ENCODE results near the gene SLC28A1. TPM values are rescaled to one million over a fixed set of nuclear protein-coding genes. Genes with fewer than 3 reads are reported as not detected.

Gene SLC28A1
- polyA plus RNA-seq, 1 of the 3 experiments (the other 2 are of a cell fraction), result not detected

DNA sequence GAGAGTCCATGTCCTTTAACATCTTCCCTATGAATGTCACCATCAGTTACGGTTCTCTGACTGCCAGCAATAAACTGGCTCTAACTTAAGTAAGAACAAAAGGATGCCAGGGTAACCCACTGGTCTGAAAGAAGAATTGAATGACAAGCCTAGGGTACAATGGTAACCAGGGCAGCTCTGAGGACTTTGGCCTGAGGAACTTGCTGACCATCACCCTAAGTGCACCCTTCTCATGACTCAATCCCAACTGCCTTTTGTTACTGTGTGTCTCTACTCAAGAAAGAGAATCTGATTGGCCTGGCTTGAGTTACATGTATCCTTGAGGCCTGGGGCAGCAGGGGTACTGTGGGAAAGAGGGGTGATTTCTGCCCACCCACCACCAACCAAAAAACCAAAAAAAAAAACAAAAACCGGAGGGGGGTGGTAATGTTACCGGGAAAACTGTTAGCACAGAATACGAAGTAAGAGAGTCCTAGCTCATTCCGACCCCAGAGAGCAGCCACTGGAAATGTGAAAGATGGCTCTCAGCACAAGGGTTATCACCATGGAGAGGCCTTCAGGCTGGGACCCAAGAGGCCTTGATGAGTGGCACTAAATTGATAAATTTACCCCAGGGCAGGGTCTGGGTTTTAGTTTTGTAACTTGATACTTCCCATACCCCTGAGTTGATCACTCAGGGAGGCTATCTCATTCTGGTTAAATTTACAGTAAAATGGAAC, 9.3 kb upstream of the SLC28A1 start:
- H3K36me3 ChIP-seq (replicated peaks in 1 of 2; ENCODE audit: control insufficient read depth in 1 of 2, insufficient read depth in 2 of 2, low read length in 1 of 2), result no peaks in the 10 kb centered on the region
- H3K9ac ChIP-seq, result no peak overlapping the region
- TF ChIP-seq CTCF (IDR thresholded peaks at IDR 0.05), result no peak
- no peak for TF ChIP-seq POLR2AphosphoS5 (IDR thresholded peaks at IDR 0.05; ENCODE audit: low read depth, low read length)
- no peak for TF ChIP-seq TAF1 (IDR thresholded peaks at IDR 0.05; ENCODE audit: borderline replicate concordance, low read depth, low read length)
- no peak for TF ChIP-seq FOXJ3 (CRISPR knock-in tag; IDR thresholded peaks at IDR 0.05)
- TF ChIP-seq MAX (IDR thresholded peaks at IDR 0.05; ENCODE audit: low read depth), result no peak
- no peak for TF ChIP-seq EP300 (IDR thresholded peaks at IDR 0.05; ENCODE audit: borderline replicate concordance in 1 of 2, low read depth in 1 of 2, low read length in 1 of 2)
- no peak for TF ChIP-seq GATA2 (CRISPR knock-in tag; IDR thresholded peaks at IDR 0.05)
- no peak for TF ChIP-seq MXI1 (IDR thresholded peaks at IDR 0.05; ENCODE audit: low read depth, low read length)
- no peak for TF ChIP-seq ZBTB33 (IDR thresholded peaks at IDR 0.05; ENCODE audit: borderline replicate concordance, low read depth)
- TF ChIP-seq ELF1 (IDR thresholded peaks at IDR 0.05), result no peak
- no peak for TF ChIP-seq MEF2A (IDR thresholded peaks at IDR 0.05; ENCODE audit: borderline replicate concordance, low read depth)
- no peak for TF ChIP-seq RAD21 (IDR thresholded peaks at IDR 0.05; ENCODE audit: low read length)
- no peak for TF ChIP-seq RXRA (IDR thresholded peaks at IDR 0.05; ENCODE audit: borderline replicate concordance, low read depth)
- TF ChIP-seq, protein P1, sequence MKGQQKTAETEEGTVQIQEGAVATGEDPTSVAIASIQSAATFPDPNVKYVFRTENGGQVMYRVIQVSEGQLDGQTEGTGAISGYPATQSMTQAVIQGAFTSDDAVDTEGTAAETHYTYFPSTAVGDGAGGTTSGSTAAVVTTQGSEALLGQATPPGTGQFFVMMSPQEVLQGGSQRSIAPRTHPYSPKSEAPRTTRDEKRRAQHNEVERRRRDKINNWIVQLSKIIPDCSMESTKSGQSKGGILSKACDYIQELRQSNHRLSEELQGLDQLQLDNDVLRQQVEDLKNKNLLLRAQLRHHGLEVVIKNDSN (IDR thresholded peaks at IDR 0.05; ENCODE audit: borderline replicate concordance, low read depth), result no peak
- H3K4me1 ChIP-seq (ENCODE audit: control insufficient read depth in 1 of 2, insufficient read depth in 2 of 2, low read depth in 1 of 2, low read length in 1 of 2), result peaks cover 0 to 21% of the 10 kb centered on the region in 2 experiments; a peak in 2 of 4 replicates
- no peaks in the 10 kb centered on the region for H4K20me1 ChIP-seq (ENCODE audit: insufficient read depth)
- H3K4me3 ChIP-seq (ENCODE audit: low read depth in 2 of 2, low read length in 1 of 2), result no peak overlapping the region
- no peak overlapping the region for H3K27ac ChIP-seq (ENCODE audit: low read depth in 2 of 2, low read length in 1 of 2)
- no peak overlapping the region for H3K4me2 ChIP-seq
- no peaks in the 10 kb centered on the region for H3K27me3 ChIP-seq (ENCODE audit: insufficient read depth)
- DNase-seq, result no peak
- no peaks in the 10 kb centered on the region for H3F3A ChIP-seq (replicated peaks; ENCODE audit: insufficient read depth)
- no peaks in the 10 kb centered on the region for H3K79me2 ChIP-seq (ENCODE audit: insufficient read depth)
- H2AFZ ChIP-seq (ENCODE audit: low read depth), result no peak overlapping the region
- 90% methylated on average over 5 of the region's 5 CpGs for WGBS (ENCODE audit: low lambda C conversion rate)
- H3K9me2 ChIP-seq, result no peaks in the 10 kb centered on the region
- no peaks in the 10 kb centered on the region for H3K9me3 ChIP-seq
- ChIA-PET CTCF (interaction anchor here (1.5 kb wide), 1 partner anchor 33 kb away, joined by 3 read pairs; no protein-coding TSS in a partner anchor), POLR2A (no interaction called here)

Data from SK-N-SH (cell line).